SW 1271 (cell line): Measurements from ENCODE around the gene TCIRG1.
"Not testable (repeated sequence)": the region's sequence is repeated elsewhere in the genome, so short reads cannot be mapped to it uniquely, and the experiment has no call there.

Experiments used
- DNase-seq, 2 experiments: peaks; one replicate each; lab custom pipeline; 2025; lab: John Stamatoyannopoulos, UW

TCIRG1 gene, protein sequence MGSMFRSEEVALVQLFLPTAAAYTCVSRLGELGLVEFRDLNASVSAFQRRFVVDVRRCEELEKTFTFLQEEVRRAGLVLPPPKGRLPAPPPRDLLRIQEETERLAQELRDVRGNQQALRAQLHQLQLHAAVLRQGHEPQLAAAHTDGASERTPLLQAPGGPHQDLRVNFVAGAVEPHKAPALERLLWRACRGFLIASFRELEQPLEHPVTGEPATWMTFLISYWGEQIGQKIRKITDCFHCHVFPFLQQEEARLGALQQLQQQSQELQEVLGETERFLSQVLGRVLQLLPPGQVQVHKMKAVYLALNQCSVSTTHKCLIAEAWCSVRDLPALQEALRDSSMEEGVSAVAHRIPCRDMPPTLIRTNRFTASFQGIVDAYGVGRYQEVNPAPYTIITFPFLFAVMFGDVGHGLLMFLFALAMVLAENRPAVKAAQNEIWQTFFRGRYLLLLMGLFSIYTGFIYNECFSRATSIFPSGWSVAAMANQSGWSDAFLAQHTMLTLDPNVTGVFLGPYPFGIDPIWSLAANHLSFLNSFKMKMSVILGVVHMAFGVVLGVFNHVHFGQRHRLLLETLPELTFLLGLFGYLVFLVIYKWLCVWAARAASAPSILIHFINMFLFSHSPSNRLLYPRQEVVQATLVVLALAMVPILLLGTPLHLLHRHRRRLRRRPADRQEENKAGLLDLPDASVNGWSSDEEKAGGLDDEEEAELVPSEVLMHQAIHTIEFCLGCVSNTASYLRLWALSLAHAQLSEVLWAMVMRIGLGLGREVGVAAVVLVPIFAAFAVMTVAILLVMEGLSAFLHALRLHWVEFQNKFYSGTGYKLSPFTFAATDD

GRCh38 chr11:68038718-68039525 lies at the start of gene TCIRG1:
TSS of gene TCIRG1 (plus strand) at chr11:68039025. CDS start at chr11:68041272, 2,247 bp downstream.
- peak; percentile 66 to 83 for DNase-seq

- not testable (repeated sequence) for DNase-seq
Measured at GRCh38 chr11:67990546-67991346, 48.1 kb upstream of the TCIRG1 start.

DNA sequence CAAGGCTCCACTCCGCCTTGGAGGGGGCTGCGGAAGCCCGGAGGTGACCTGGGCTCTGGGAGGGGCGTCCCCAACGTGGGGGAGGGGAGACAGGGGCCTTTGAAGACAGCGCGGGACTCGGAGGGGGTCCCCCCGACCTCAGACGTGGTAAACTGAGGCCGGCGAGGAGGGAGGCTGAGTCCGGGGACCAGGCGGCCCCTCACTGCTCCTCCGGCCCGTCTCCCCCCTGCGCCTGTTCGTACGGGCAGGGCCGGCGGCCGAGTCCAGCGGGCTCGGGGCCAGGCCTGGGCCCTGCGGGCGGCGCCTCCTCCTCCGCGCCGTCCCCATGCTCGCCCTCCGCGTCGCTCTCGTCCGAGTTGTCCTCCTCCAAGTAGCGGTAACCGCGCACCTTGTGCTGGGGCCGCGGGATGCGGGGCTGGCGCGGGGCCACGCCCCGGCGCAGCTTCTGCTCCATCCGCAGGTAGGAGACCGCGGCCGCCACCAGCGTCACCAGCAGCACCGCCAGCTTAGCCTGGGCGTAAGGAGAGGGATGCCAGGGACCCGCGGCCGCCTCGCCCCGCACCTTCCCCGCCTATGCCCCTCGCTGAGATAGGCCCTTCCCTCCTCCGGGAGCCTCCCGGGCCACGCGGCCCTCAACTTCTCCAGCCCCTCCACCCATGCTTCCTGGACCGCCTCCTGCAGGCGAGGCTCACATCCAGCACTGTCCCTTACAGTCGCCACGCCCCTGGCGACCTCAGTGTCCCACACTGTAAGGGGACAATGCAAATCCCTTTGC lies 47.3 kb upstream of the TCIRG1 start:
- DNase-seq: not testable (repeated sequence)

- not testable (repeated sequence) for DNase-seq
Measured at GRCh38 chr11:67993821-67994220, 45.0 kb upstream of the TCIRG1 start.

GRCh38 chr11:67994387-67994786 lies 44.4 kb upstream of the TCIRG1 start:
- not testable (repeated sequence) for DNase-seq

DNA sequence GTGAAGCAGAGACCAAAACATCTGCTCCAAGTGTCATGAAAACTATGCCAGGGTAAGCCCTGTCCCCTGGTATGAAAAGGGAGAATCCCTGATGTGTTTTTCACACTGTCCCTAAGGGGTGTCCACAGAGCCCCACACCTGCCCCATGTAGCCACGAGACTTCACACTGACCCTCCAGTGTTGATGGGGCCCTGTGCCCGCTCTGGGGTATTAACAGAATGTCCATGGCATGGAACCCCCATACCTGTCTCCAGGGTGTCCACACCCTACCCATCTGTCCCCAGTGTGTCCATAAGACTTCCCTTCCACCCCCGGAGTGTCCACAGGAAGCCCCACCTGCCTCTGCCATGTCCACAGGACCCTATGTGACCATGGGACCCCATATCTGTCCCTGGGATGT lies 43.7 kb upstream of the TCIRG1 start:
- DNase-seq: not testable (repeated sequence)

DNA sequence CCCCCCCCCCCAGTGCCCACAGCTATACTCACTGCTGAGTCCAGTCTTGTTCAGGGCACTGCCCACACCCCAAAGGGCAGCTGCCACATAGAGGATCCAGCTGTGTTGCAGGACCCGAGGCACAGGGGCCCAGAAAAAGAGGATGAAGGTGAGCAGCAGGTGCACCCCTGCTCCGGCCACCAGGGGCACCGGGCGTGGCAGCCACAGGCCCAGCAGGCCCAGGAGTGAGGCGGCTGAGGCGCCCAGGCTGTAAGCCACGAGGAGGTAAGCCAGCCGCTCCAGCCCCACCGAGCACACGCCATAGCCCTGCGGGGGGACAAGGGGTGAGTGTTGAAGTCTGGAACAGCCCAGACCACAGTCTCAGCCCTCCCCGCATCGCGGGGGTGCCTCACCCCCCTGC lies 43.2 kb upstream of the TCIRG1 start:
- not testable (repeated sequence) for DNase-seq

DNA sequence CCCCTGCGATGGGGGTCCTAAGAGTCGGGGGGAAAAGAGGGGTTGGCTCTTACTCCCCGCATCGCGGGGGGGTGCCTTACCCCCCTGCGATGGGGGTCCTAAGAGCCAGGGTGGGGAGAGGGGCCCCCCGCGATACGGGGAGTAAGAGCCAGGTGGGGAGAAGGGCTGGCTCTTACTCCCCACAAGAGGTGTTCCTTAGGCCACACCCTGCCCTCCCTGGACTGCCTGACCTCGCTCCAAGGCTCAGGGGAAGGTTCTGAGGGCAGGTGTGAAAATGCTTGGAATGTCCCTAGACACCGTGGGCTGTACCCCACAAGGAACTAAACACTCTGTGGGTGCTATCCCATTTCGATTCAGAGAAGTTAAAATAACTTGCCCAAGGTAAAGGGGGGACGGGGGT lies 42.8 kb upstream of the TCIRG1 start:
- DNase-seq: no peak

GRCh38 chr11:67996622-67997474 lies 42.0 kb upstream of the TCIRG1 start:
- no peak for DNase-seq

DNA sequence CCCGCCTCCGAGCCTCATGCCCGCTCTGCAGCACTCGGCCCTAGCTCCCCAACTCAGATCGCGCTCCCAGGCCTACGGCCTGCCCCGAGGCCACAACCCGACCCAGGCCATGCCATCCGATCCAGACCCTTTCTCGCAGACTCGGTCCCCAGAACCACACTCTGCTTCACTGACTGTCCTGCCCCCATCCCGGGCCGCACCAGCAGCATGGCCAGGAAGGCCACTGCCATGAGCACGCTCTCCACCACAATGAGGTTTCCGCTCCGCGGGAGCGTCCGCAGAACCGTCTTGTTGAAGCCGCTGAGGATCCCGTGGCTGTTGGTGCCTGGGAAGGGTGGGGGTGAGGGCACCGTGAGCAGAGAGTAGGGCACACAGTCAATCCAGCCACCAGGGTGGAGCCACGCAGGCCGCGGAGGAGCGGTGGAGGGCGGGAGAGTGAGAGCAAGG lies 41.3 kb upstream of the TCIRG1 start:
- DNase-seq: no peak

GRCh38 chr11:67998150-67999045 lies 40.4 kb upstream of the TCIRG1 start:
- no peak for DNase-seq

GRCh38 chr11:67999201-67999629 lies 39.6 kb upstream of the TCIRG1 start:
- DNase-seq: no peak

- DNase-seq: no peak
Measured at GRCh38 chr11:67999704-68000103, 39.1 kb upstream of the TCIRG1 start.

DNA sequence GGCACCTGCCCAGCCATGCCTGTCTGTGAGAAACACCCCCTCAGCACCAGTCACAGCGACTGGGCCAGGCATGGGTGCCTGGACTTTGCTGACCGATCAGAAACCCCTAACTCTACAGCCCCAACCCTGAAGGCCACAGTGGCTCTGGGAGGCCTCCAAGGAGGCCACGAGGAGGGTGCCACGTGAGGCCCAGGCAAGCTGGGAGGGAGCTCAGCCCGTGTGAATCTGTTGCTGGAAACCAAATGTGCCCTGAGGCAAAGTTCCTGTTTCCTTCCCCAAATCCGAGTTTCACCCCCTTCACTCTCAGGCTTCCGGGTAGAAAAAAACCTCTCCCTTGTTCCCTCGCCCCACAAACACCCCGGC lies 36.3 kb upstream of the TCIRG1 start:
- DNase-seq: no peak

DNA sequence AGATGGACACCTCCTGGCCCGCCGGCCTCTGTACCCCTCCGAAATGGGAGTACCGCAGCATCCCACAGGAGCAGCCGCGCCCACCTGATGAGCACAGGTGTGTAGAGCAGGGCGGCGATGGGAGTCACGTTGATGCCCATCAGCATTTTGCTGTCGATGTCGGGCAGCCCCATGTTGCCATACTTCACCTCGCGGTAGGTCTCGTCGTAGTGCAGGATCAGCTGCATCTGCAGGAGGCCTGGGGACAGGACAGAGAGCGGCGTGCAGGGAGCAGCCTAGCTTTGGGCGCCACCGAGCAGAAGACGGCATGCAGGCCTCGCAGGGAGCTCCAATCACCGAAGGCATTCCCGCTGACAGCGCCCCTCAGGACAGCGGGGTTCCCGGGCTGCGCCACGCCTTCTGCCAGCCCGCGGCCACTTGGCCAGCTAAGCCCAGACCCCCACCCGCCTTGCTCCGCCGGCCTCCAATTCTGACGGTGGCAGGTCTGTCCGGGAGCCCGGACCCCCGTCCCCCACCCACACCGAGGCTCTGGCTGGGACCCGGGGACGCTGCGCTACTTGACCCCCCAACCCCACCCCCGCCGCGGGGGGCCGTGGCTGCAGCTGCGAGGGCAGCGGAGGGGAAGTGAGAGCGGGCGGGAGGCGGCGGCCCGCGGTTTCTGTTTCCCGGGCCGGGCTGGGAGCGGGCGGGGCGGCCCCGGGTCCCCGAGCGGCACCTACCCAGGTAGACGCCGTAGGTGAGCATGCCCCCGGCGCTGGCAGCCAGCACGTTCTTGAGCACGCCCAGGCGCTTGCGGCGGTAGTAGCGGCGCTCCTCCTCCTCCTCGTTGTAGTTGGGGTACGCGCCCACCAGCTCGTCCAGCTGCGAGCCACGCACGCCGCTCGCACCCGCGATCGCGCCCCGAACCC lies 35.6 kb upstream of the TCIRG1 start:
- no peak for DNase-seq

DNA sequence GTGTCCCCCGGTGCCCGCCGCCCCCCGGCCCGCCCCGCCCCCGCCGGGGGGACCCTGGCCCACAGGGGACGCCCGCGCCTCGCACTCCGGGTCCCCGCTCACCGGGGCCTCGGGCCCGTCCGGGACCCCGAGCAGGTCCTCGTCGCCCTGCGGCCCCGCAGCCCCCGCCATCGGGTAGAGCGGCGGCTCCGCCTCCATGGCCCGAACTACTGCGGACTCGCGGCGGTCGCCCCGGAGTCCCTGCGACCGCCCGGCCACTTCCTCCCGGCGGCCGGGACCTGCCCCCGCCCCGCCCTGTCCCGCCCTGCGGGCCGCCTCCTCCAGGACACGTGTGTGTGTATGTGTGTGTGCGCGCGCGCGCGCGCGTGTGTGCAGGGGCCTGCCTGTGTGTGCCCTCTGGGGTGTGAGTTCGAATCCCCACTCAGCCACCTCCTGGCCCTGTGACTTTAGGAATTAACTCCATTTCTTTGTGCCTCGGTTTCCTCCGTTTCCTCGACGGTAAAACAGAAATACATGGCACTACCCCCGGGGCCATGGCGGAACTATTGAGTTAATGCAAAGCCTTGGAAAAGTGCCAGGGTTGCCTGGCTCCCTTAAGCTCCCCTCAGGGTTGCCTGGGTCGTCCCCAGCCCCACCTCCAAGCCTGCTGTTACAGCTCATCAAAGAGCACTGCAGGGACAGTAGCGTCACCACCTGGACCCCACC lies 34.8 kb upstream of the TCIRG1 start, which contains the start of gene UNC93B1:
TSS of gene UNC93B1 (minus strand) at position 252 of the 705 bp plus-strand sequence. CDS start at position 198, 54 bp downstream.
- DNase-seq: peak; percentile 73 to 82
